Measurements from ENCODE around the gene PRDM15.

- TF ChIP-seq EZH2phosphoT487 (IDR thresholded peaks at IDR 0.05; ENCODE audit: insufficient read depth, low read depth) = no peak
- TF ChIP-seq EZH2 (IDR thresholded peaks at IDR 0.05; ENCODE audit: insufficient read depth, poor library complexity, severe bottlenecking) = no peak
Measured at GRCh38 chr21:41796476-41797080, 82.6 kb downstream of the PRDM15 start.
